ENCODE measurements around the gene OR2AG1. TPM values are rescaled to one million over a fixed set of nuclear protein-coding genes. Genes with fewer than 3 reads are reported as not detected.

Gene OR2AG1
- polyA plus RNA-seq, 1 of the 3 experiments (the other 2 are of a cell fraction): not detected

DNA sequence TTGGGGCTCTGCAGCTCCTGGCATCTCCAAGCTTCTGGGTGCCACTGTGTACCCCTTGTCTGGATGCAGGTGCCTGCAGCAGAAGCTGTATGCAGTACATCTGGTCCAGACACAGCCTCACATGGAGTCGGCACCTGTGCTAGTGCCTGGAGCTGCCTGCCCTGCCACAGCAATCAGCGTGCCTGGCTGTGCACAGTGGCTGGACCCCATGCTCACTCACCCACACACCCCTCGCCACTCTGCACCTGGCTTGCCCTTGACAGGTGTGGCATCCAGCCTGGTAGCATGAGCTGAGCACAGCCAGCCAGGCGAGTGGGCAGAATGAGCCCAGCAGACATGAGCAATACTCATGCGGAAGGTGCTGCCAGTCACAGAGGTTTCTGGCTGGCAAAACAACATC, 36.1 kb downstream of the OR2AG1 start:
- no peak for DNase-seq
- H3K4me3 ChIP-seq (ENCODE audit: low read depth in 2 of 2, low read length in 1 of 2): no peak overlapping the region
- no peaks in the 10 kb centered on the region for H3K79me2 ChIP-seq (ENCODE audit: insufficient read depth)
- no peaks in the 10 kb centered on the region for H3K9me2 ChIP-seq
- H2AFZ ChIP-seq (ENCODE audit: low read depth): no peak overlapping the region
- CTCF ChIA-PET: no interaction called here
- H3K27me3 ChIP-seq (ENCODE audit: insufficient read depth): no peaks in the 10 kb centered on the region
- H3K4me1 ChIP-seq (ENCODE audit: control insufficient read depth in 1 of 2, insufficient read depth in 2 of 2, low read depth in 1 of 2, low read length in 1 of 2): no peaks in the 10 kb centered on the region
- no peaks in the 10 kb centered on the region for H3K36me3 ChIP-seq (replicated peaks in 1 of 2; ENCODE audit: control insufficient read depth in 1 of 2, insufficient read depth in 2 of 2, low read length in 1 of 2)
- no peak overlapping the region for H3K4me2 ChIP-seq
- POLR2A ChIA-PET: no interaction called here
- 17% methylated on average over 2 of the region's 5 CpGs for WGBS (ENCODE audit: low lambda C conversion rate)
- H3K9me3 ChIP-seq: no peaks in the 10 kb centered on the region
- no peaks in the 10 kb centered on the region for H3F3A ChIP-seq (replicated peaks; ENCODE audit: insufficient read depth)
- H4K20me1 ChIP-seq (ENCODE audit: insufficient read depth): no peaks in the 10 kb centered on the region
- H3K27ac ChIP-seq (ENCODE audit: low read depth in 2 of 2, low read length in 1 of 2): no peak overlapping the region
- no peak for TF ChIP-seq EP300 (IDR thresholded peaks at IDR 0.05; ENCODE audit: borderline replicate concordance in 1 of 2, low read depth in 1 of 2, low read length in 1 of 2)
- TF ChIP-seq POLR2AphosphoS5 (IDR thresholded peaks at IDR 0.05; ENCODE audit: low read depth, low read length): no peak
- TF ChIP-seq, protein P1, sequence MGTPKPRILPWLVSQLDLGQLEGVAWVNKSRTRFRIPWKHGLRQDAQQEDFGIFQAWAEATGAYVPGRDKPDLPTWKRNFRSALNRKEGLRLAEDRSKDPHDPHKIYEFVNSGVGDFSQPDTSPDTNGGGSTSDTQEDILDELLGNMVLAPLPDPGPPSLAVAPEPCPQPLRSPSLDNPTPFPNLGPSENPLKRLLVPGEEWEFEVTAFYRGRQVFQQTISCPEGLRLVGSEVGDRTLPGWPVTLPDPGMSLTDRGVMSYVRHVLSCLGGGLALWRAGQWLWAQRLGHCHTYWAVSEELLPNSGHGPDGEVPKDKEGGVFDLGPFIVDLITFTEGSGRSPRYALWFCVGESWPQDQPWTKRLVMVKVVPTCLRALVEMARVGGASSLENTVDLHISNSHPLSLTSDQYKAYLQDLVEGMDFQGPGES (IDR thresholded peaks at IDR 0.05; ENCODE audit: low read depth, low read length): no peak
- no peak overlapping the region for H3K9ac ChIP-seq

- no peak overlapping the region for H2AFZ ChIP-seq (ENCODE audit: low read depth)
- H3K4me1 ChIP-seq (ENCODE audit: control insufficient read depth in 1 of 2, insufficient read depth in 2 of 2, low read depth in 1 of 2, low read length in 1 of 2): no peaks in the 10 kb centered on the region
- ChIA-PET POLR2A (no interaction called here), CTCF (interaction anchor here (1.0 to 1.6 kb wide), 3 partner anchors 9 to 13 kb away, joined by 3 to 15 read pairs (median 4); no protein-coding TSS in a partner anchor)
- no peaks in the 10 kb centered on the region for H3F3A ChIP-seq (replicated peaks; ENCODE audit: insufficient read depth)
- TF ChIP-seq TCF12 (IDR thresholded peaks at IDR 0.05) (no peak), SIN3A (IDR thresholded peaks at IDR 0.05; ENCODE audit: borderline replicate concordance, low read depth, low read length) (no peak), TAF1 (IDR thresholded peaks at IDR 0.05; ENCODE audit: borderline replicate concordance, low read depth, low read length) (no peak), RFX5 (IDR thresholded peaks at IDR 0.05; ENCODE audit: low read length) (no peak), RXRA (IDR thresholded peaks at IDR 0.05; ENCODE audit: borderline replicate concordance, low read depth) (no peak), RAD21 (IDR thresholded peaks at IDR 0.05; ENCODE audit: low read length) (no peak), EP300 (IDR thresholded peaks at IDR 0.05; ENCODE audit: borderline replicate concordance in 1 of 2, low read depth in 1 of 2, low read length in 1 of 2) (no peak), MAX (IDR thresholded peaks at IDR 0.05; ENCODE audit: low read depth) (no peak), MXI1 (IDR thresholded peaks at IDR 0.05; ENCODE audit: low read depth, low read length) (no peak), RCOR1 (IDR thresholded peaks at IDR 0.05; ENCODE audit: low read length) (no peak), SMC3 (IDR thresholded peaks at IDR 0.05; ENCODE audit: low read depth, low read length) (no peak), CHD2 (IDR thresholded peaks at IDR 0.05; ENCODE audit: low read length, partially characterized antibody) (no peak)
- TF ChIP-seq, protein P2, sequence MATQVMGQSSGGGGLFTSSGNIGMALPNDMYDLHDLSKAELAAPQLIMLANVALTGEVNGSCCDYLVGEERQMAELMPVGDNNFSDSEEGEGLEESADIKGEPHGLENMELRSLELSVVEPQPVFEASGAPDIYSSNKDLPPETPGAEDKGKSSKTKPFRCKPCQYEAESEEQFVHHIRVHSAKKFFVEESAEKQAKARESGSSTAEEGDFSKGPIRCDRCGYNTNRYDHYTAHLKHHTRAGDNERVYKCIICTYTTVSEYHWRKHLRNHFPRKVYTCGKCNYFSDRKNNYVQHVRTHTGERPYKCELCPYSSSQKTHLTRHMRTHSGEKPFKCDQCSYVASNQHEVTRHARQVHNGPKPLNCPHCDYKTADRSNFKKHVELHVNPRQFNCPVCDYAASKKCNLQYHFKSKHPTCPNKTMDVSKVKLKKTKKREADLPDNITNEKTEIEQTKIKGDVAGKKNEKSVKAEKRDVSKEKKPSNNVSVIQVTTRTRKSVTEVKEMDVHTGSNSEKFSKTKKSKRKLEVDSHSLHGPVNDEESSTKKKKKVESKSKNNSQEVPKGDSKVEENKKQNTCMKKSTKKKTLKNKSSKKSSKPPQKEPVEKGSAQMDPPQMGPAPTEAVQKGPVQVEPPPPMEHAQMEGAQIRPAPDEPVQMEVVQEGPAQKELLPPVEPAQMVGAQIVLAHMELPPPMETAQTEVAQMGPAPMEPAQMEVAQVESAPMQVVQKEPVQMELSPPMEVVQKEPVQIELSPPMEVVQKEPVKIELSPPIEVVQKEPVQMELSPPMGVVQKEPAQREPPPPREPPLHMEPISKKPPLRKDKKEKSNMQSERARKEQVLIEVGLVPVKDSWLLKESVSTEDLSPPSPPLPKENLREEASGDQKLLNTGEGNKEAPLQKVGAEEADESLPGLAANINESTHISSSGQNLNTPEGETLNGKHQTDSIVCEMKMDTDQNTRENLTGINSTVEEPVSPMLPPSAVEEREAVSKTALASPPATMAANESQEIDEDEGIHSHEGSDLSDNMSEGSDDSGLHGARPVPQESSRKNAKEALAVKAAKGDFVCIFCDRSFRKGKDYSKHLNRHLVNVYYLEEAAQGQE (IDR thresholded peaks at IDR 0.05; ENCODE audit: low read depth, low read length): no peak
- TF ChIP-seq, protein P1 (IDR thresholded peaks at IDR 0.05; ENCODE audit: low read depth, low read length): no peak
- TF ChIP-seq, protein P3, sequence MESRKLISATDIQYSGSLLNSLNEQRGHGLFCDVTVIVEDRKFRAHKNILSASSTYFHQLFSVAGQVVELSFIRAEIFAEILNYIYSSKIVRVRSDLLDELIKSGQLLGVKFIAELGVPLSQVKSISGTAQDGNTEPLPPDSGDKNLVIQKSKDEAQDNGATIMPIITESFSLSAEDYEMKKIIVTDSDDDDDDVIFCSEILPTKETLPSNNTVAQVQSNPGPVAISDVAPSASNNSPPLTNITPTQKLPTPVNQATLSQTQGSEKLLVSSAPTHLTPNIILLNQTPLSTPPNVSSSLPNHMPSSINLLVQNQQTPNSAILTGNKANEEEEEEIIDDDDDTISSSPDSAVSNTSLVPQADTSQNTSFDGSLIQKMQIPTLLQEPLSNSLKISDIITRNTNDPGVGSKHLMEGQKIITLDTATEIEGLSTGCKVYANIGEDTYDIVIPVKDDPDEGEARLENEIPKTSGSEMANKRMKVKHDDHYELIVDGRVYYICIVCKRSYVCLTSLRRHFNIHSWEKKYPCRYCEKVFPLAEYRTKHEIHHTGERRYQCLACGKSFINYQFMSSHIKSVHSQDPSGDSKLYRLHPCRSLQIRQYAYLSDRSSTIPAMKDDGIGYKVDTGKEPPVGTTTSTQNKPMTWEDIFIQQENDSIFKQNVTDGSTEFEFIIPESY (IDR thresholded peaks at IDR 0.05; ENCODE audit: borderline replicate concordance, low read depth): no peak
- 2% methylated on average over 5 of the region's 5 CpGs for WGBS (ENCODE audit: low lambda C conversion rate)
- H3K4me3 ChIP-seq (ENCODE audit: low read depth in 2 of 2, low read length in 1 of 2): no peak overlapping the region
- H3K27ac ChIP-seq (ENCODE audit: low read depth in 2 of 2, low read length in 1 of 2): no peak overlapping the region
- no peaks in the 10 kb centered on the region for H3K79me2 ChIP-seq (ENCODE audit: insufficient read depth)
- no peak for DNase-seq
- H4K20me1 ChIP-seq (ENCODE audit: insufficient read depth): no peaks in the 10 kb centered on the region
- H3K4me2 ChIP-seq: no peak overlapping the region
- no peaks in the 10 kb centered on the region for H3K36me3 ChIP-seq (replicated peaks in 1 of 2; ENCODE audit: control insufficient read depth in 1 of 2, insufficient read depth in 2 of 2, low read length in 1 of 2)
- H3K9ac ChIP-seq: no peak overlapping the region
- H3K9me2 ChIP-seq: no peaks in the 10 kb centered on the region
- H3K9me3 ChIP-seq: no peaks in the 10 kb centered on the region
- no peaks in the 10 kb centered on the region for H3K27me3 ChIP-seq (ENCODE audit: insufficient read depth)
These were observed 41.5 kb downstream of the OR2AG1 start for GRCh38 chr11:6824136-6824823.
